ENCODE data around the gene ADRA1B. TPM values are rescaled to one million over a fixed set of nuclear protein-coding genes. Genes with fewer than 3 reads are reported as not detected.

The ADRA1B gene
- total and polyA plus RNA-seq, 2 donors (not counting 3 experiments of a cell fraction or from before 2014, with no cell fraction given) = 0.77 TPM; not detected in 1

DNA sequence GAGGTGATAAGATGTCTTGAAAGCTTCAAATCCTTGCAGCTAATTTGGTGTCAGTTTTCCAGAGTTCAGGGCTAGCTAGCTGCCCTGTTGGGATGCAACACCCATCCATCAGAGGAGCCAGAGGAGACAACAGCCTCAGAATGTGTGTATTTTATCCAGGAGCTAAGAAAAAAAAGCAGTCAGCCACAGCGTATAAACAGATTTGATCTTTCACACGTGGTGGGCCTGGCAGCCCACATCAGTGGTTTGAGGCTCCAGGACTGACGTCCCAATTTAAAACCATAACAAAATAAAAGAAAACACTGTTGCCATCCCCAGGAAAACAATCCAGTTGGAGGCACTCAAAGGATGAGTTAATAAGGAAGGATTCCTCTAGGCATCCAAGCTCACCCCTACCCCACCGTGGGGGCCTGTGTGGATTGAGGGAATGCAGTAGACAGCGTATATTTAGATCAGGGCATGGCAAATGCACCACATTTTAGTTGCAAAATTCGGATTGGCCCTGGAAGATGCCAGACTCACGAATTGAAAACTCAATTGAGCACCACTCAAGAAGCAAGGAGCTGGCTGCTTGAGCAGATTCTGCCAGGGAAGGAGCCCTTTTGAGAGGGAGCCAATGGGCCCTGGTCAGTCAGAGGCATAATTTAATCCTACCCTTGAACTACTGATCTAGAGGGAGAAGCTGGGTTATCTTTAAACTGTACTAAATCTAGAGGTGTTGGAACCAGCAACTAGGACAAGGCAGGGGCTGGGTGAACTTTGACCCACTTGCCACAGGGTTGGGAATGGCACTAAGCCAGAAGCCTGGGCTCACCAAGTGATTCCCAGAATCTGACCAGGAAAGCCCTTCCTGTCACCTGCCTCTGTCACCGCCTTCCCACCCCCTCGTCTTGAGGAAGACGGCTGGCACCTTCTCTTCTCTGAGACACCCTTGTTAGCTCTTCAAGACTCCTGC lies 17.5 kb downstream of the ADRA1B start:
- ChIA-PET POLR2A (no interaction called here), CTCF (interaction anchor here (1.4 to 2.0 kb wide), 2 partner anchors 17 to 777 kb away, joined by 4 to 6 read pairs; partner anchors contain the start of gene ADRA1B)
- DNase-seq (ENCODE audit: low read depth, low spot score) (no peak), FAIRE-seq (no peak)
- Histone ChIP-seq H3K4me3 (replicated peaks in 1 of 3; ENCODE audit: insufficient read depth in 1 of 3, low read depth in 1 of 3, low read length in 3 of 3) (no peak overlapping the region), H3K36me3 (ENCODE audit: control insufficient read depth in 2 of 2, extremely low read depth in 1 of 2, insufficient read depth in 2 of 2, low read length in 2 of 2) (no peaks in the 10 kb centered on the region), H3K9me3 (replicated peaks; ENCODE audit: control insufficient read depth, insufficient read depth, low read length) (no peaks in the 10 kb centered on the region), H3K9me1 (replicated peaks; ENCODE audit: control insufficient read depth, extremely low read depth, insufficient read depth, low read length) (no peaks in the 10 kb centered on the region), H3K79me2 (ENCODE audit: control insufficient read depth, insufficient read depth, low read length) (no peaks in the 10 kb centered on the region), H3K4me2 (ENCODE audit: insufficient read depth, low read length) (no peak overlapping the region), H3K27me3 (ENCODE audit: control insufficient read depth in 2 of 2, insufficient read depth in 2 of 2, low read length in 2 of 2) (no peaks in the 10 kb centered on the region), H3K9ac (replicated peaks; ENCODE audit: extremely low read depth, insufficient read depth, low read length) (no peak overlapping the region), H4K20me1 (replicated peaks; ENCODE audit: control insufficient read depth, extremely low read depth, insufficient read depth, low read length) (no peaks in the 10 kb centered on the region), H2AFZ (ENCODE audit: low read depth, low read length) (no peak overlapping the region), H3K27ac (ENCODE audit: insufficient read depth, low read depth, low read length) (no peak overlapping the region), H3K4me1 (ENCODE audit: control insufficient read depth, extremely low read depth, insufficient read depth, low read length) (no peaks in the 10 kb centered on the region)
- dilution Hi-C loops (cut with MboI; ENCODE audit: extremely low pct_ligation_motif_present, low sequenced_read_pairs) = no loop called here
- no TSS peak for BruUV-seq (replicated peaks)
- no peak for TF ChIP-seq JUN (IDR thresholded peaks at IDR 0.05; ENCODE audit: borderline replicate concordance, insufficient read depth, insufficient read length, low read depth)
- TF ChIP-seq POLR2A (IDR thresholded peaks at IDR 0.05; ENCODE audit: low read depth, low read length) = no peak
- no peak for TF ChIP-seq MYC (IDR thresholded peaks at IDR 0.05; ENCODE audit: low read depth, low read length)
- no peak for TF ChIP-seq GATA2 (IDR thresholded peaks at IDR 0.05; ENCODE audit: insufficient read depth, insufficient read length, low read depth, low read length)
- TF ChIP-seq, protein P1, sequence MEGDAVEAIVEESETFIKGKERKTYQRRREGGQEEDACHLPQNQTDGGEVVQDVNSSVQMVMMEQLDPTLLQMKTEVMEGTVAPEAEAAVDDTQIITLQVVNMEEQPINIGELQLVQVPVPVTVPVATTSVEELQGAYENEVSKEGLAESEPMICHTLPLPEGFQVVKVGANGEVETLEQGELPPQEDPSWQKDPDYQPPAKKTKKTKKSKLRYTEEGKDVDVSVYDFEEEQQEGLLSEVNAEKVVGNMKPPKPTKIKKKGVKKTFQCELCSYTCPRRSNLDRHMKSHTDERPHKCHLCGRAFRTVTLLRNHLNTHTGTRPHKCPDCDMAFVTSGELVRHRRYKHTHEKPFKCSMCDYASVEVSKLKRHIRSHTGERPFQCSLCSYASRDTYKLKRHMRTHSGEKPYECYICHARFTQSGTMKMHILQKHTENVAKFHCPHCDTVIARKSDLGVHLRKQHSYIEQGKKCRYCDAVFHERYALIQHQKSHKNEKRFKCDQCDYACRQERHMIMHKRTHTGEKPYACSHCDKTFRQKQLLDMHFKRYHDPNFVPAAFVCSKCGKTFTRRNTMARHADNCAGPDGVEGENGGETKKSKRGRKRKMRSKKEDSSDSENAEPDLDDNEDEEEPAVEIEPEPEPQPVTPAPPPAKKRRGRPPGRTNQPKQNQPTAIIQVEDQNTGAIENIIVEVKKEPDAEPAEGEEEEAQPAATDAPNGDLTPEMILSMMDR (IDR thresholded peaks at IDR 0.05; ENCODE audit: extremely low read depth in 1 of 2, insufficient read depth in 1 of 2, low read depth in 1 of 2, low read length in 2 of 2) = no peak
- no peak for TF ChIP-seq FOS (IDR thresholded peaks at IDR 0.05; ENCODE audit: borderline replicate concordance, insufficient read depth, low read length)
- TF ChIP-seq POLR2AphosphoS5 (IDR thresholded peaks at IDR 0.05; ENCODE audit: insufficient read depth, low read depth, low read length) = no peak
- TF ChIP-seq, protein P2, sequence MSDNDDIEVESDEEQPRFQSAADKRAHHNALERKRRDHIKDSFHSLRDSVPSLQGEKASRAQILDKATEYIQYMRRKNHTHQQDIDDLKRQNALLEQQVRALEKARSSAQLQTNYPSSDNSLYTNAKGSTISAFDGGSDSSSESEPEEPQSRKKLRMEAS (IDR thresholded peaks at IDR 0.05; ENCODE audit: insufficient read depth, insufficient read length) = no peak
- no peak for TF ChIP-seq EZH2 (IDR thresholded peaks at IDR 0.05; ENCODE audit: borderline replicate concordance, low read depth, low read length, severe bottlenecking)
- intact Hi-C loops (cut with micrococcal nuclease) = no loop called here
